LNCAP (cell line): Measurements from ENCODE around the gene ADSS1.

Source experiments
- CTCF ChIP-seq: fragments of 450-650 bp; IDR thresholded peaks from 2 replicates; pipeline ENCODE4 v1.5.1; 2017; ENCODE audit warnings: mild to moderate bottlenecking

The ADSS1 gene

GRCh38 chr14:104752423-104752734, 28.4 kb downstream of the ADSS1 start:
- TF ChIP-seq CTCF: no peak

GRCh38 chr14:104752735-104753527, 28.9 kb downstream of the ADSS1 start, which contains the start of gene SIVA1:
Gene SIVA1, plus strand, starts transcription at chr14:104753147. Its CDS starts 55 bp downstream, at chr14:104753202.
- no peak for TF ChIP-seq CTCF

DNA sequence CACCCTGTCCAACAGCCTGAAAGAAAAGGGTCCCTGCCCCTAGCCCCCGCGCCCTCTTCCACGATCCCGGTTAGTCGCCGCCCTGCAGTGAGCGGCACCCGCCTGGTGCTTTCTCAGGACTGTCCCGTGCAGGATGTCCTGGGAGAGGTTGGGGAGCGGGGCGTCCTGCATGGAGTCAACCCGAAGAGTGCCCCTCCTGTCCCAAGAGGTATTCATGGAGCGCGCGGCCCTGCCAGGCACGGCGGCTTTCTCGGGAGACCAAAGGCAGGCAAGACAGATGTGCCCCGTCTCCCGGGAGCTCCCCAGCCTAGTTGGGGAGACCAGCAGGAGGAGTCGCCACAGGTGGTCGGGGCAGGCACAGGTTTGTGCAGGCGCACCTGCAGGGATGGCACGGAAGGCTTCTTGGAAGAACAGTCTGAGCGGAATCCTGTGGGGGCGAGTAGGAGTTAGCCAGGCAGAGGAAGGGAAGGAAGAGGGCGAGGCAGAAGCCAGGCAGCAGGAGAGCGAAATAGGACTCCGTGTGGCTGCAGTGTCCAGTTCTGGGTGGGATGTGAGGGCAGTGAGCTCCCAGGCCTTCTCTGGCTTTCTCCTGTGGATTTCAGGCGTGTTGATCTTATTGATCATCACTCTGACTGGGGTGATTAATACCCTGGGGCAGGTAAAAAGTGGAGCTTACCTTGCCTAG, 29.6 kb downstream of the ADSS1 start:
- TF ChIP-seq CTCF: no peak

- no peak for TF ChIP-seq CTCF
Measured at GRCh38 chr14:104754213-104754851, 30.3 kb downstream of the ADSS1 start.

DNA sequence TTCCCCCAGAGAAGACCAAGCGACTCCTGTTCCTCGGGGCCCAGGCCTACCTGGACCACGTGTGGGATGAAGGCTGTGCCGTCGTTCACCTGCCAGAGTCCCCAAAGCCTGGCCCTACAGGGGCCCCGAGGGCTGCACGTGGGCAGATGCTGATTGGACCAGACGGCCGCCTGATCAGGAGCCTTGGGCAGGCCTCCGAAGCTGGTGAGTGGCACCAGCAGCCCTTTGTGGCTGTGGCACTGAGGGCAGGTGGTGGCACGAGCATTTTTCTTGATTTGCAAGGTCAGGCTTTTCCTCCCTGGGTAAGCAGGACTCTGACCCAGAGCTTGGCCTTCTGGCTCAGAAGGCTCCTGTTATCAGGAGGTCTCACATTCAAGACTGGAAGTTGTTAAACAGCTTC, 31.6 kb downstream of the ADSS1 start:
- TF ChIP-seq CTCF: no peak

GRCh38 chr14:104756477-104757237, 32.6 kb downstream of the ADSS1 start:
- no peak for TF ChIP-seq CTCF

- TF ChIP-seq CTCF: no peak
Measured at GRCh38 chr14:104757238-104757585, 33.2 kb downstream of the ADSS1 start.
